ENCODE results near the gene UCMA. TPM values are rescaled to one million over a fixed set of nuclear protein-coding genes. Genes with fewer than 3 reads are reported as not detected.

UCMA gene
- total RNA-seq, 1 experiment from 2014 or later: not detected

GRCh38 chr10:13247784-13248183 is 13.6 kb upstream of the UCMA start:
- no peak for DNase-seq (ENCODE audit: low read depth, low spot score)
- no peak overlapping the region for H3K9ac ChIP-seq (ENCODE audit: low read length)
- H3K27me3 ChIP-seq (ENCODE audit: insufficient read depth, low read length): no peaks in the 10 kb centered on the region
- no peaks in the 10 kb centered on the region for H3K4me1 ChIP-seq (ENCODE audit: control insufficient read depth in 1 of 2, insufficient read depth in 2 of 2, low read length in 2 of 2)
- H3K79me2 ChIP-seq (ENCODE audit: insufficient read depth, low read length): no peaks in the 10 kb centered on the region
- no peak overlapping the region for H2AFZ ChIP-seq (ENCODE audit: low read depth, low read length, poor library complexity, severe bottlenecking)
- TF ChIP-seq POLR2A (IDR thresholded peaks at IDR 0.05; ENCODE audit: borderline replicate concordance, extremely low read depth, insufficient read depth, insufficient read length): no peak
- TF ChIP-seq YY1 (IDR thresholded peaks at IDR 0.05; ENCODE audit: extremely low read depth, insufficient replicate concordance, low read depth, low read length): no peak
- TF ChIP-seq CEBPB (IDR thresholded peaks at IDR 0.05; ENCODE audit: low read depth): no peak
- no peak for TF ChIP-seq RAD21 (IDR thresholded peaks at IDR 0.05; ENCODE audit: low read depth)
- no peak for TF ChIP-seq ATF3 (IDR thresholded peaks at IDR 0.05)
- no peak for TF ChIP-seq POLR2AphosphoS5 (IDR thresholded peaks at IDR 0.05; ENCODE audit: low read depth, low read length)
- TF ChIP-seq CBX3 (IDR thresholded peaks at IDR 0.05; ENCODE audit: low read depth): no peak
- TF ChIP-seq EZH2phosphoT487 (IDR thresholded peaks at IDR 0.05; ENCODE audit: borderline replicate concordance): no peak
- no peak for TF ChIP-seq MAX (IDR thresholded peaks at IDR 0.05)
- TF ChIP-seq EGR1 (IDR thresholded peaks at IDR 0.05; ENCODE audit: low read depth): no peak
- no peak for TF ChIP-seq REST (IDR thresholded peaks at IDR 0.05; ENCODE audit: low read depth)
- TF ChIP-seq, protein P1, sequence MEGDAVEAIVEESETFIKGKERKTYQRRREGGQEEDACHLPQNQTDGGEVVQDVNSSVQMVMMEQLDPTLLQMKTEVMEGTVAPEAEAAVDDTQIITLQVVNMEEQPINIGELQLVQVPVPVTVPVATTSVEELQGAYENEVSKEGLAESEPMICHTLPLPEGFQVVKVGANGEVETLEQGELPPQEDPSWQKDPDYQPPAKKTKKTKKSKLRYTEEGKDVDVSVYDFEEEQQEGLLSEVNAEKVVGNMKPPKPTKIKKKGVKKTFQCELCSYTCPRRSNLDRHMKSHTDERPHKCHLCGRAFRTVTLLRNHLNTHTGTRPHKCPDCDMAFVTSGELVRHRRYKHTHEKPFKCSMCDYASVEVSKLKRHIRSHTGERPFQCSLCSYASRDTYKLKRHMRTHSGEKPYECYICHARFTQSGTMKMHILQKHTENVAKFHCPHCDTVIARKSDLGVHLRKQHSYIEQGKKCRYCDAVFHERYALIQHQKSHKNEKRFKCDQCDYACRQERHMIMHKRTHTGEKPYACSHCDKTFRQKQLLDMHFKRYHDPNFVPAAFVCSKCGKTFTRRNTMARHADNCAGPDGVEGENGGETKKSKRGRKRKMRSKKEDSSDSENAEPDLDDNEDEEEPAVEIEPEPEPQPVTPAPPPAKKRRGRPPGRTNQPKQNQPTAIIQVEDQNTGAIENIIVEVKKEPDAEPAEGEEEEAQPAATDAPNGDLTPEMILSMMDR (IDR thresholded peaks at IDR 0.05 in 2 of 3, conservative IDR thresholded peaks at IDR 0.05 in 1 of 3; ENCODE audit: borderline replicate concordance in 1 of 3, insufficient read depth in 1 of 3, low read depth in 2 of 3, low read length in 2 of 3): no peak
- no peak for TF ChIP-seq ZFX (IDR thresholded peaks at IDR 0.05)
- no peak for TF ChIP-seq ELF1 (IDR thresholded peaks at IDR 0.05; ENCODE audit: borderline replicate concordance, low read depth)
- TF ChIP-seq SP1 (IDR thresholded peaks at IDR 0.05; ENCODE audit: low read depth): no peak
- ATAC-seq: no peak
- H3K27ac ChIP-seq (ENCODE audit: low read depth, low read length): no peak overlapping the region
- ChIA-PET CTCF (no interaction called here), RAD21 (ENCODE audit: low non-redundant PET in 1 of 2, low total read pairs in 2 of 2, uncharacterized antibody in 2 of 2, unreplicated experiment in 2 of 2) (no interaction called here), POLR2A (no interaction called here)
- intact Hi-C loops (cut with micrococcal nuclease): no loop called here
- H4K20me1 ChIP-seq (ENCODE audit: insufficient read depth): no peaks in the 10 kb centered on the region
- no TSS peak for BruUV-seq (replicated peaks)
- H3K4me2 ChIP-seq (ENCODE audit: low read length): no peak overlapping the region
- H3K4me3 ChIP-seq (replicated peaks in 1 of 2; ENCODE audit: low read depth in 1 of 2, low read length in 2 of 2): no peak overlapping the region
- no peaks in the 10 kb centered on the region for H3K9me2 ChIP-seq (ENCODE audit: insufficient read depth)
- no peaks in the 10 kb centered on the region for H3K36me3 ChIP-seq (ENCODE audit: control insufficient read depth in 1 of 2, insufficient read depth in 2 of 2, low read length in 2 of 2)
- H3K9me3 ChIP-seq (ENCODE audit: control insufficient read depth in 1 of 2, insufficient read depth in 1 of 2, low read depth in 1 of 2, low read length in 2 of 2): no peaks in the 10 kb centered on the region

All from HCT116 (cell line).